IMR-90 (cell line): ENCODE data around the gene ZNF691. TPM values are rescaled to one million over a fixed set of nuclear protein-coding genes. Genes with fewer than 3 reads are reported as not detected.

Source experiments
- ATAC-seq: fragments of 200-7000 bp; cut with Tn5 transposase; 2 replicates; pipeline ENCODE4 v1.9.1; 2020; ENCODE audit warnings: low read depth, mild to moderate bottlenecking, moderate library complexity
- BruUV-seq: library from RNA; stranded (reverse); fragments of 400-500 nt; replicated peaks from 2 replicates; lab custom pipeline; 2021; lab: Mats Ljungman, UMichigan
- CTCF ChIA-PET: fragments of 300-600 bp; formaldehyde crosslinking; extraction: SDS; loops from one replicate; lab custom pipeline; 2021; ENCODE audit warnings: antibody characterized with exemption; lab: Yijun Ruan, JAX
- POLR2A ChIA-PET: fragments of 300-600 bp; sonication (Branson Sonifier 250); formaldehyde crosslinking; loops from one replicate; lab custom pipeline; 2022; ENCODE audit warnings: antibody characterized with exemption; ENCODE audit not compliant: unreplicated experiment; lab: Charles Lee
- DNase-seq: peaks from one replicate; pipeline ENCODE4 v3.0.0; 2013
- H2AFZ ChIP-seq: replicated peaks from 2 replicates; pipeline ENCODE3; 2013; ENCODE audit warnings: low read length, mild to moderate bottlenecking; ENCODE audit not compliant: poor library complexity
- H2AK5ac ChIP-seq: 2 replicates; pipeline ENCODE4 v1.6.1; 2013; ENCODE audit warnings: low read depth, low read length, inconsistent platforms
- H2AK9ac ChIP-seq: replicated peaks from 2 replicates; pipeline ENCODE3; 2013; ENCODE audit warnings: mild to moderate bottlenecking, low read depth, low read length, moderate library complexity; ENCODE audit not compliant: poor library complexity
- H2BK120ac ChIP-seq: 2 replicates; pipeline ENCODE4 v1.6.1; 2013; ENCODE audit warnings: low read depth, low read length, inconsistent platforms
- H2BK15ac ChIP-seq: 3 replicates; pipeline ENCODE4 v1.6.1; 2013; ENCODE audit warnings: low read depth, low read length, inconsistent platforms
- H2BK20ac ChIP-seq: 2 replicates; pipeline ENCODE4 v1.6.1; 2013; ENCODE audit warnings: low read depth, mild to moderate bottlenecking, inconsistent platforms, low read length, moderate library complexity
- H2BK5ac ChIP-seq: 2 replicates; pipeline ENCODE4 v1.6.1; 2013; ENCODE audit warnings: mild to moderate bottlenecking, low read depth, low read length, inconsistent platforms; ENCODE audit not compliant: poor library complexity, severe bottlenecking
- H3K14ac ChIP-seq: replicated peaks from 2 replicates; pipeline ENCODE4 v1.6.1; 2013; ENCODE audit warnings: low read depth, low read length, inconsistent platforms
- H3K18ac ChIP-seq: 2 replicates; pipeline ENCODE4 v1.6.1; 2013; ENCODE audit warnings: low read depth, low read length, control low read depth
- H3K23ac ChIP-seq: 2 replicates; pipeline ENCODE4 v1.6.1; 2013; ENCODE audit warnings: low read depth, low read length, inconsistent platforms
- H3K27ac ChIP-seq: 2 replicates; pipeline ENCODE4 v1.5.1; 2013; ENCODE audit warnings: mild to moderate bottlenecking, control low read depth, low read length; ENCODE audit not compliant: insufficient read depth
- H3K27me3 ChIP-seq: 2 replicates; pipeline ENCODE4 v1.6.1; 2013; ENCODE audit warnings: low read length; ENCODE audit not compliant: control insufficient read depth, insufficient read depth
- H3K36me3 ChIP-seq: 2 replicates; pipeline ENCODE4 v1.6.1; 2013; ENCODE audit warnings: low read length, mixed read lengths; ENCODE audit not compliant: control insufficient read depth, insufficient read depth
- H3K4ac ChIP-seq: 2 replicates; pipeline ENCODE4 v1.6.1; 2013; ENCODE audit warnings: low read depth, low read length, inconsistent platforms
- H3K4me1 ChIP-seq: 2 replicates; pipeline ENCODE4 v1.6.1; 2013; ENCODE audit warnings: low read length, mixed read lengths; ENCODE audit not compliant: control insufficient read depth, insufficient read depth
- H3K4me2 ChIP-seq: 2 replicates; pipeline ENCODE4 v1.6.1; 2013; ENCODE audit warnings: low read depth, mild to moderate bottlenecking, control low read depth, low read length, moderate library complexity
- H3K4me3 ChIP-seq: 2 replicates; pipeline ENCODE4 v1.5.1; 2013; ENCODE audit warnings: low read depth, mild to moderate bottlenecking, control low read depth, low read length, moderate library complexity; ENCODE audit not compliant: insufficient read depth
- H3K56ac ChIP-seq: 2 replicates; pipeline ENCODE4 v1.6.1; 2013; ENCODE audit warnings: low read length, inconsistent platforms; ENCODE audit not compliant: insufficient read depth; ENCODE audit errors: extremely low read depth
- H3K79me1 ChIP-seq, 2 experiments: 2 replicates each; pipeline ENCODE4 v1.6.1; 2013; ENCODE audit warnings: low read length in 2 of 2, inconsistent platforms in 1 of 2, low read depth in 1 of 2
- H3K9ac ChIP-seq: 2 replicates; pipeline ENCODE4 v1.6.1; 2013; ENCODE audit warnings: low read depth, low read length, control low read depth
- H3K9me1 ChIP-seq: 2 replicates; pipeline ENCODE4 v1.6.1; 2013; ENCODE audit warnings: low read length, inconsistent platforms; ENCODE audit not compliant: insufficient read depth
- H3K9me3 ChIP-seq: 2 replicates; pipeline ENCODE4 v1.6.1; 2013; ENCODE audit warnings: low read length; ENCODE audit not compliant: control insufficient read depth, insufficient read depth
- H4K20me1 ChIP-seq: 2 replicates; pipeline ENCODE4 v1.6.1; 2013; ENCODE audit warnings: low read length, inconsistent platforms; ENCODE audit not compliant: insufficient read depth
- H4K5ac ChIP-seq: 2 replicates; pipeline ENCODE4 v1.6.1; 2013; ENCODE audit warnings: mild to moderate bottlenecking, low read depth, low read length, control low read depth
- H4K8ac ChIP-seq, 2 experiments: 2 replicates each; pipeline ENCODE4 v1.6.1; 2013; ENCODE audit warnings: low read depth in 2 of 2, low read length in 2 of 2, control low read depth in 1 of 2, inconsistent platforms in 1 of 2
- H4K91ac ChIP-seq: 2 replicates; pipeline ENCODE4 v1.6.1; 2013; ENCODE audit warnings: low read depth, low read length, inconsistent platforms; ENCODE audit not compliant: insufficient read depth
- BHLHE40 ChIP-seq: fragments of 150-350 bp; IDR thresholded peaks from 2 replicates; pipeline ENCODE4 v1.6.1; 2016; ENCODE audit warnings: mild to moderate bottlenecking, low read depth, low read length
- CHD1 ChIP-seq: IDR thresholded peaks from 2 replicates; pipeline ENCODE4 v1.6.1; 2012; ENCODE audit warnings: low read depth, low read length, improper control_type of control experiment
- FOS ChIP-seq: fragments of 150-350 bp; IDR thresholded peaks from 2 replicates; pipeline ENCODE4 v1.6.1; 2016; ENCODE audit warnings: low read depth, low read length
- MAFK ChIP-seq: IDR thresholded peaks from 2 replicates; pipeline ENCODE4 v1.6.1; 2012; ENCODE audit warnings: low read depth, low read length, improper control_type of control experiment
- MAZ ChIP-seq: IDR thresholded peaks from 2 replicates; pipeline ENCODE4 v1.6.1; 2012; ENCODE audit warnings: low read depth, mild to moderate bottlenecking, low read length, improper control_type of control experiment, moderate library complexity, borderline replicate concordance
- MXI1 ChIP-seq: IDR thresholded peaks from 2 replicates; pipeline ENCODE4 v1.6.1; 2012; ENCODE audit warnings: low read depth, mild to moderate bottlenecking, low read length, moderate library complexity, borderline replicate concordance
- NFE2L2 ChIP-seq: fragments of 150-350 bp; IDR thresholded peaks from 2 replicates; pipeline ENCODE4 v1.6.1; 2016; ENCODE audit warnings: low read depth, mild to moderate bottlenecking, low read length
- POLR2A ChIP-seq: IDR thresholded peaks from 2 replicates; pipeline ENCODE4 v1.6.1; 2012; ENCODE audit warnings: mild to moderate bottlenecking, low read depth, low read length
- RAD21 ChIP-seq: IDR thresholded peaks from 2 replicates; pipeline ENCODE4 v1.6.1; 2012; ENCODE audit warnings: low read length, improper control_type of control experiment
- RCOR1 ChIP-seq: IDR thresholded peaks from 2 replicates; pipeline ENCODE4 v1.6.1; 2012; ENCODE audit warnings: mild to moderate bottlenecking, low read length, improper control_type of control experiment; ENCODE audit not compliant: insufficient replicate concordance
- RFX5 ChIP-seq: IDR thresholded peaks from 2 replicates; pipeline ENCODE4 v1.8.0; 2012; ENCODE audit warnings: low read depth, mild to moderate bottlenecking, low read length, moderate library complexity
- SMC3 ChIP-seq: fragments of 150-350 bp; IDR thresholded peaks from 2 replicates; pipeline ENCODE4 v1.6.1; 2016; ENCODE audit warnings: low read depth, mild to moderate bottlenecking, antibody characterized with exemption, low read length, moderate library complexity
- whole genome bisulfite sequencing, 2 experiments: methylation state at CpG; one replicate each; pipeline versions ENCODE4 v1.1.5 to v1.1.7; 2013; ENCODE audit warnings: missing lambda C conversion rate in 2 of 2; ENCODE audit not compliant: insufficient read length in 1 of 2; ENCODE audit errors: extremely low coverage in 2 of 2; 5-methylcytosine and 5-hydroxymethylcytosine counted together
- dilution Hi-C: fragments of 300-500 bp; cut with HindIII; formaldehyde crosslinking; loops from one replicate; pipeline ENCODE4 v1.14.3; 2018; ENCODE audit warnings: low sequenced_read_pairs; ENCODE audit not compliant: unreplicated experiment
- in situ Hi-C: fragments of 300-500 bp; cut with MboI; formaldehyde crosslinking; loops from 3 replicates; pipeline ENCODE4 v1.14.3; 2019; ENCODE audit warnings: low sequenced_read_pairs, inconsistent platforms, mixed read lengths
- intact Hi-C: fragments of 100-400 bp; cut with micrococcal nuclease; formaldehyde crosslinking; loops from 2 replicates; pipeline ENCODE4 v1.10.0; 2022
- polyA plus RNA-seq, 3 experiments: library from polyadenylated mRNA; depleted of rRNA; stranded (reverse); fragments of >200 nt; gene quantifications; 2 replicates each; pipeline ENCODE4 v1.2.3, GENCODE V29; 2012; ENCODE audit warnings: low replicate concordance in 1 of 3
- total RNA-seq: library from RNA; depleted of rRNA; stranded (reverse); fragments of >200 nt; gene quantifications from 2 replicates; pipeline ENCODE4 v1.2.3, GENCODE V29; 2012
- TF ChIP-seq, protein P1 (sequence below): fragments of 150-350 bp; IDR thresholded peaks from 2 replicates; pipeline ENCODE4 v1.6.1; 2017; ENCODE audit warnings: mild to moderate bottlenecking, antibody characterized with exemption, low read length, low read depth

ZNF691 gene
- total and polyA plus RNA-seq, 2 of the 4 experiments (the other 2 are of a cell fraction) = 6.8 to 13.6 TPM

DNA sequence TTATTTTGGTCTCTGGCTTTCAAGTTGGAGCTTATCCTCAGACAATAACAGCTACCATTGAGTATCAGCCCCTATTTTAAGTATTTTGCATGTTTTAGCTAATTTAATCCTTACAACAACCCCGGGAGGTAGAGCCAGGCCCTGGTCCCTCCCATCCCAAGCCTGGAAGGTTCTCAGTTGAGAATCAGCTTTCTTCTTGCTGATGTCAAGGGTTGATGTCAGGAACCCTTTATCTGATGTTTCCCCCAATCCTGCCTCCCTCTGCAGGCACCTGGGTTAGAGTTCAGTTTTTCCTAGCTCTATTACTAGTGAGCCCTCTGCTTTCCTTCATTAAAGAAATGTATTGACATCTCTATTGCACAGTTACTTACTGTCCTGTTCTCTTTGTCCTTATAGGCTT, 25.6 kb upstream of the ZNF691 start:
- H3K9me3 ChIP-seq = no peaks in the 10 kb centered on the region

More for the DNA sequence above, 25.6 kb upstream of the ZNF691 start:
- no peaks in the 10 kb centered on the region for H4K20me1 ChIP-seq
- no peak overlapping the region for H3K18ac ChIP-seq
- H3K4ac ChIP-seq = no peak overlapping the region
- BruUV-seq = no TSS peak
- ChIA-PET CTCF (interaction anchor here (0.8 kb wide), 1 partner anchor 25 kb away, joined by 3 read pairs; no protein-coding TSS in a partner anchor), POLR2A (interaction anchor here (0.6 kb wide), 1 partner anchor 57 kb away, joined by 3 read pairs; no protein-coding TSS in a partner anchor)
- H3K27me3 ChIP-seq = no peaks in the 10 kb centered on the region
- dilution Hi-C loops = no loop called here
- H3K4me1 ChIP-seq = peaks cover 2% of the 10 kb centered on the region; the same call in 1 of the 2 replicates
- H2BK15ac ChIP-seq = no peak overlapping the region
- no peak for ATAC-seq
- H4K5ac ChIP-seq = no peak overlapping the region
- no CpG with 5 or more reads among the region's 1 CpG for WGBS, 2 experiments
- H4K91ac ChIP-seq = no peak overlapping the region
- H2BK5ac ChIP-seq = no peak overlapping the region
- TF ChIP-seq BHLHE40 = no peak
- TF ChIP-seq SMC3 = no peak
- no peak for TF ChIP-seq FOS
- TF ChIP-seq RFX5 = no peak
- no peak for TF ChIP-seq MXI1
- no peak for TF ChIP-seq POLR2A
- TF ChIP-seq CHD1 = no peak
- TF ChIP-seq, protein P1, sequence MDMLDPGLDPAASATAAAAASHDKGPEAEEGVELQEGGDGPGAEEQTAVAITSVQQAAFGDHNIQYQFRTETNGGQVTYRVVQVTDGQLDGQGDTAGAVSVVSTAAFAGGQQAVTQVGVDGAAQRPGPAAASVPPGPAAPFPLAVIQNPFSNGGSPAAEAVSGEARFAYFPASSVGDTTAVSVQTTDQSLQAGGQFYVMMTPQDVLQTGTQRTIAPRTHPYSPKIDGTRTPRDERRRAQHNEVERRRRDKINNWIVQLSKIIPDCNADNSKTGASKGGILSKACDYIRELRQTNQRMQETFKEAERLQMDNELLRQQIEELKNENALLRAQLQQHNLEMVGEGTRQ = no peak
- no peak for TF ChIP-seq NFE2L2
- no peak for TF ChIP-seq MAZ
- no peak for TF ChIP-seq RCOR1
- TF ChIP-seq MAFK = no peak
- TF ChIP-seq RAD21 = no peak
- in situ Hi-C loops = no loop called here
- H3K27ac ChIP-seq = no peak overlapping the region
- H3K4me2 ChIP-seq = no peak overlapping the region
- no peak overlapping the region for H2AK9ac ChIP-seq
- intact Hi-C loops = no loop called here
- no peak overlapping the region for H3K56ac ChIP-seq
- peak overlapping the region; percentile 34; the same call in 1 of the 2 replicates for H3K23ac ChIP-seq
- no peak overlapping the region for H2BK20ac ChIP-seq
- H2BK120ac ChIP-seq = no peak overlapping the region
- no peak overlapping the region for H3K14ac ChIP-seq
- H2AK5ac ChIP-seq = no peak overlapping the region
- no peak for DNase-seq
- peaks cover 27 to 46% of the 10 kb centered on the region in 2 experiments for H3K79me1 ChIP-seq
- no peaks in the 10 kb centered on the region for H3K36me3 ChIP-seq
- H3K9ac ChIP-seq = no peak overlapping the region
- H3K4me3 ChIP-seq = no peak overlapping the region
- H4K8ac ChIP-seq = 0 out of 4 replicates have a peak overlapping the region, but pooled peaks of 1 of the 2 experiments have one; percentile 35
- no peak overlapping the region for H2AFZ ChIP-seq
- H3K9me1 ChIP-seq = no peaks in the 10 kb centered on the region; the same call in 1 of the 2 replicates
